ENCODE measurements around the gene CYP27B1. TPM values are rescaled to one million over a fixed set of nuclear protein-coding genes. Genes with fewer than 3 reads are reported as not detected.

The CYP27B1 gene
- total RNA-seq, 4 donors from 2014 or later: 0.40 to 2.5 (median 2.3) TPM; not detected in 1

DNA sequence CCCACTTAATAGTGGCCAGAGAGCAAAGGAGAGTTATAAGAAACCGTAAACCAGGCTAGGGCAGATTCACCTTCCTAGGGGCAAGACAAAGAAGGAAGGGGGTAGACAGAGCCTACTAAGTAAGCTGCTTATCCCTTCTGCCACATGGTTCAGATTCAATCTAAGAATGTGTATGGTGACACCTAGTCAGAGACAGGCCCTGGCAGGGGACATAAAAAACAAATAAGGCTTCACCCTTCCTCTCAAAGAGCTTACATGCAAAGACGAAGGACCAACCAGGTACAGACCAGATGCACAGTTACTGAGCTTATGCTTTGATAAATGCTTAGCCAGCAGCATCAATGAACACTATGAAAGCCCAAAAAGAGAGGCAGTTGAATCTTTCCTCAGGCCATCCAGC lies 4.4 kb downstream of the CYP27B1 start:
- 88 to 92% methylated on average over 2 of the region's 2 CpGs for WGBS, 2 donors (ENCODE audit: low coverage in 1 of 2)

DNA sequence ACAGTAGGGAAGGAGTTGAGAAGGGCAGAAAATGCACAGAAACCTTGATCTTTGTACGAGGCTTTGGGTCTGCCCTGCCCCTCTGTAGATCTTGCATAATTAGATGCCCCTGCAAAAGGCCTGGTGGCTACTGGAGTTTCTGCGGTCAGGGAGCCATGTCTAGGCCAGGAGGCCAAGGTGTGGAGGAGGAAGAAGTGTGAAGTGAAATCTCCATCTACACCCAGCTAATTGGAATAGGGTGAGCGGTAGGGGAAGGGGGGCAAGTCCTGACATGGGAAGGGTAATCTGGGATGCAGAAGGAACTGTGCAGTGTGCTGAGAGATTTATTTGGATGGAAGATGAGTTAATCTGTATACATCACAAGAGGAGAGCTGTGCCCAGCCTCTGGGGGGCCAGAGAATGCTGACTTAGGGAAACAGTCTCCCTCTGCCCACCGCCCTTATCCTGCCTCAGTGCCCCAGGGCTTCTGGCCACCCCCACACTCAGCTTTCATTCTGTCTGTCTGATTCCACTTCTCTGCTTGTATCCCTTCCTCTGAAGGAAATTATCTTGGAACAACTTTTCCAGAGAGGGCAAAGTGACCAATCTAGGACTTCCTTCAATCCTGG lies 5.4 kb downstream of the CYP27B1 start:
- H3K9me3 ChIP-seq: no peaks in the 10 kb centered on the region
- intact Hi-C loops (cut with DNase I; ENCODE audit: low total_unique reads) (no loop called here), in situ Hi-C loops (cut with MboI; ENCODE audit: low pct_ligation_motif_present in 1 of 4, low pct_unique_long_range_greater_than_20kb in 1 of 4, low sequenced_read_pairs in 3 of 4) (no loop called here)
- H3K4me3 ChIP-seq: no peak overlapping the region
- 96 to 100% methylated on average over 1 to 4 of the region's 4 CpGs for WGBS, 2 donors (ENCODE audit: low coverage in 1 of 2)
- peaks cover 9 to 28% (median 27%) of the 10 kb centered on the region in 4 donors for H3K4me1 ChIP-seq
- TF ChIP-seq EP300 (IDR thresholded peaks at IDR 0.05; ENCODE audit: low read depth): no peak
- no peak for TF ChIP-seq POLR2AphosphoS5 (IDR thresholded peaks at IDR 0.05)
- H3K27ac ChIP-seq: no peak overlapping the region
- H3K36me3 ChIP-seq: peaks cover 0 to 5% (median 0%) of the 10 kb centered on the region in 4 donors
- H3K27me3 ChIP-seq: peaks cover 32% of the 10 kb centered on the region
- DNase-seq: no peak

More for the DNA sequence above, 4.4 kb downstream of the CYP27B1 start:
- H3K4me3 ChIP-seq: no peak overlapping the region
- peaks cover 0 to 5% (median 0%) of the 10 kb centered on the region in 4 donors for H3K36me3 ChIP-seq
- no peaks in the 10 kb centered on the region for H3K9me3 ChIP-seq
- peaks cover 42% of the 10 kb centered on the region for H3K27me3 ChIP-seq
- TF ChIP-seq, protein P1, sequence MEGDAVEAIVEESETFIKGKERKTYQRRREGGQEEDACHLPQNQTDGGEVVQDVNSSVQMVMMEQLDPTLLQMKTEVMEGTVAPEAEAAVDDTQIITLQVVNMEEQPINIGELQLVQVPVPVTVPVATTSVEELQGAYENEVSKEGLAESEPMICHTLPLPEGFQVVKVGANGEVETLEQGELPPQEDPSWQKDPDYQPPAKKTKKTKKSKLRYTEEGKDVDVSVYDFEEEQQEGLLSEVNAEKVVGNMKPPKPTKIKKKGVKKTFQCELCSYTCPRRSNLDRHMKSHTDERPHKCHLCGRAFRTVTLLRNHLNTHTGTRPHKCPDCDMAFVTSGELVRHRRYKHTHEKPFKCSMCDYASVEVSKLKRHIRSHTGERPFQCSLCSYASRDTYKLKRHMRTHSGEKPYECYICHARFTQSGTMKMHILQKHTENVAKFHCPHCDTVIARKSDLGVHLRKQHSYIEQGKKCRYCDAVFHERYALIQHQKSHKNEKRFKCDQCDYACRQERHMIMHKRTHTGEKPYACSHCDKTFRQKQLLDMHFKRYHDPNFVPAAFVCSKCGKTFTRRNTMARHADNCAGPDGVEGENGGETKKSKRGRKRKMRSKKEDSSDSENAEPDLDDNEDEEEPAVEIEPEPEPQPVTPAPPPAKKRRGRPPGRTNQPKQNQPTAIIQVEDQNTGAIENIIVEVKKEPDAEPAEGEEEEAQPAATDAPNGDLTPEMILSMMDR (IDR thresholded peaks at IDR 0.05): no peak
- TF ChIP-seq POLR2A (IDR thresholded peaks at IDR 0.05) (no peak), EP300 (IDR thresholded peaks at IDR 0.05; ENCODE audit: low read depth) (no peak), POLR2AphosphoS5 (IDR thresholded peaks at IDR 0.05) (no peak)
- DNase-seq: no peak
- intact Hi-C loops (cut with DNase I; ENCODE audit: low total_unique reads) (no loop called here), in situ Hi-C loops (cut with MboI; ENCODE audit: low pct_ligation_motif_present in 1 of 4, low pct_unique_long_range_greater_than_20kb in 1 of 4, low sequenced_read_pairs in 3 of 4) (no loop called here)
- no peak overlapping the region for H3K27ac ChIP-seq
- peaks cover 9 to 31% (median 30%) of the 10 kb centered on the region in 4 donors for H3K4me1 ChIP-seq

DNA sequence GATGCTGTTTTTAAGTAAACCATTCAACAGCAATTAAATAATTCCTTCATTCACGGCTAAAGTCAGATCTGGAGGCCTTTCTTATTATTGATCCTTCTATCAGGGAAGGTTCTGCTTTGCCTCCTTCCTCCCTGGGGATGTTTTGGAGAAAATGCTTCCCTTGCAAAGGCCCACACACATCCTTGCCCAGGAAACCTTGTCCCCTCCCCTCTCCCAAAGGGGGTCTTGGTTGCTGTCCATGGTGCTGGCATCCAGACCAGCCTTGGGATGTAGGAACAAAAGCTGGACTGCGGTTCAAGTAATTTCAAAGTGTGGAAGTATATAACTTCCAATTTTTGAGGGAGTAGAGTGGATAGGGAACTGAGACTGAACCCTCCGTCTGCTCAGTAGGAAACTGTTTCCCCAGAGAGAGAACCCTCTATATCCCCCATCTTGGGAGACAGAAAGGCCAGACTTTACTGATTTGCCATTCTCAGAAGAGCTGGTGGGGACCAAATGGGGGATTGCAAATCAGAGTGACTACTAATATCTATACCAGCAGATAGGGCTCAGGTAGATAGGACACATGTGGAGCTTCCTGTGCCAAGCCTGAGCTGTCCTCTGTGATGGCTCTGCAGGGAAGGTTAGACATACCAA lies 6.4 kb downstream of the CYP27B1 start:
- no peak for DNase-seq
- in situ Hi-C loops (cut with MboI; ENCODE audit: low pct_ligation_motif_present in 1 of 4, low pct_unique_long_range_greater_than_20kb in 1 of 4, low sequenced_read_pairs in 3 of 4): no loop called here
- 89% methylated on average over 3 of the region's 3 CpGs; no CpG with 5 or more reads in 1 of the 2 donors for WGBS, 2 donors (ENCODE audit: low coverage in 1 of 2)
- Histone ChIP-seq H3K9me3 (no peaks in the 10 kb centered on the region), H3K4me3 (no peak overlapping the region), H3K27ac (no peak overlapping the region), H3K4me1 (peaks cover 5 to 26% (median 24%) of the 10 kb centered on the region in 4 donors), H3K36me3 (peaks cover 0 to 5% (median 0%) of the 10 kb centered on the region in 4 donors), H3K27me3 (peaks cover 22% of the 10 kb centered on the region)
- intact Hi-C loops (cut with DNase I; ENCODE audit: low total_unique reads): no loop called here
- TF ChIP-seq POLR2A (IDR thresholded peaks at IDR 0.05) (no peak), EP300 (IDR thresholded peaks at IDR 0.05; ENCODE audit: low read depth) (no peak), POLR2AphosphoS5 (IDR thresholded peaks at IDR 0.05) (no peak)
- TF ChIP-seq, protein P1 (IDR thresholded peaks at IDR 0.05): no peak

DNA sequence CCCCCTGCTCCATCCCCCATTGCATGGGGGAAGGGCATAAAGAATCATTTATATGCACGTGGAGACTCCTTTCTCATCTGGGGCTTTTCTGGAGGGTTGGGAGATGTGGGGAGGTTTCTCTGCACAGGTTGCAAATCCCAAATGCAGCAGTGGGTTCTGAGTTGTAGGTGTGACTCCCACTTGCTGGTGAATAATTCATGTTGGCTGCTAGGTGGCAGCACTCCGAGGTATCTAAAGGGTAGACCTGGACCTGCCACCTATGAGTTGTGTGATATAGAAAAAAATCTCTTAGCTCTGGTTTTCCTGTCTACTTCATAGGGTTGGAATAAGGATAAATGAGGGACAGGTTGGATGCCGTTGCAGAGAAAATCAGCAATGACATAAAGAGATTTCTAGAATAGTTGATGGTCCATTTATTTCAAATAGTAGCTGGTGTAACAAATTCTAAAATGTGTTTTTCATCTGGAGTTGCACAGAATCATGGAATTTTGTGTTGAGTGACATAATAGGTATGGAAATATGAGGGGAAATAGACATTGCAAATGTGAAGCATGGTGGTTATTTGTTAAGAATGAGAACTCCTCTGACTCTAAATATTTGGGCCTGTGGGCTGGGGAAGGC lies 7.4 kb downstream of the CYP27B1 start:
- peaks cover 12% of the 10 kb centered on the region for H3K27me3 ChIP-seq
- in situ Hi-C loops (cut with MboI; ENCODE audit: low pct_ligation_motif_present in 1 of 4, low pct_unique_long_range_greater_than_20kb in 1 of 4, low sequenced_read_pairs in 3 of 4) (no loop called here), intact Hi-C loops (cut with DNase I; ENCODE audit: low total_unique reads) (no loop called here)
- no peak overlapping the region for H3K27ac ChIP-seq
- peaks cover 0 to 5% (median 0%) of the 10 kb centered on the region in 4 donors for H3K36me3 ChIP-seq
- H3K4me3 ChIP-seq: no peak overlapping the region
- TF ChIP-seq, protein P1 (IDR thresholded peaks at IDR 0.05): peak; percentile 27 to 57 (median 45)
- no peak for TF ChIP-seq POLR2A (IDR thresholded peaks at IDR 0.05)
- no peaks in the 10 kb centered on the region for H3K9me3 ChIP-seq
- DNase-seq: no peak
- peaks cover 0 to 19% (median 17%) of the 10 kb centered on the region in 4 donors for H3K4me1 ChIP-seq
- WGBS, 2 donors (ENCODE audit: low coverage in 1 of 2): 37 to 71% methylated on average over 1 to 3 of the region's 3 CpGs
